ENCODE data around the gene GABRB3.

GABRB3 gene

GRCh38 chr15:26525096-26525495 is 247.8 kb downstream of the GABRB3 start:
- H3K27ac ChIP-seq (ENCODE audit: poor library complexity, severe bottlenecking), result no peak overlapping the region
- TF ChIP-seq CTCF (IDR thresholded peaks at IDR 0.05; ENCODE audit: poor library complexity, severe bottlenecking), result no peak
- no peak overlapping the region for H3K4me3 ChIP-seq (ENCODE audit: severe bottlenecking)
- H3K36me3 ChIP-seq (ENCODE audit: low read depth), result no peaks in the 10 kb centered on the region
- peaks cover 8% of the 10 kb centered on the region for H3K9me3 ChIP-seq (ENCODE audit: severe bottlenecking)
- H3K27me3 ChIP-seq (ENCODE audit: insufficient read depth, poor library complexity, severe bottlenecking), result peaks cover 18% of the 10 kb centered on the region
- peak; percentile 31; the same call in 1 of the 3 replicates for ATAC-seq (ENCODE audit: low read depth)
- DNase-seq (ENCODE audit: low spot score), result no peak
- H3K4me1 ChIP-seq (ENCODE audit: insufficient read depth, poor library complexity, severe bottlenecking), result no peaks in the 10 kb centered on the region

- no peak for TF ChIP-seq CTCF (IDR thresholded peaks at IDR 0.05; ENCODE audit: poor library complexity, severe bottlenecking)
- no peak for DNase-seq (ENCODE audit: low spot score)
- Histone ChIP-seq H3K4me1 (ENCODE audit: insufficient read depth, poor library complexity, severe bottlenecking) (no peaks in the 10 kb centered on the region), H3K9me3 (ENCODE audit: severe bottlenecking) (peaks cover 8% of the 10 kb centered on the region), H3K4me3 (ENCODE audit: severe bottlenecking) (no peak overlapping the region), H3K27ac (ENCODE audit: poor library complexity, severe bottlenecking) (no peak overlapping the region), H3K27me3 (ENCODE audit: insufficient read depth, poor library complexity, severe bottlenecking) (peaks cover 12% of the 10 kb centered on the region), H3K36me3 (ENCODE audit: low read depth) (no peaks in the 10 kb centered on the region)
- no peak for ATAC-seq (ENCODE audit: low read depth)
These were observed 251.1 kb downstream of the GABRB3 start for GRCh38 chr15:26521691-26522198.

- DNase-seq (ENCODE audit: low spot score) (no peak), ATAC-seq (ENCODE audit: low read depth) (no peak)
- Histone ChIP-seq H3K4me1 (ENCODE audit: insufficient read depth, poor library complexity, severe bottlenecking) (no peaks in the 10 kb centered on the region), H3K9me3 (ENCODE audit: severe bottlenecking) (peaks cover 8% of the 10 kb centered on the region), H3K4me3 (ENCODE audit: severe bottlenecking) (no peak overlapping the region), H3K27me3 (ENCODE audit: insufficient read depth, poor library complexity, severe bottlenecking) (peaks cover 9% of the 10 kb centered on the region), H3K36me3 (ENCODE audit: low read depth) (no peaks in the 10 kb centered on the region), H3K27ac (ENCODE audit: poor library complexity, severe bottlenecking) (no peak overlapping the region)
- TF ChIP-seq CTCF (IDR thresholded peaks at IDR 0.05; ENCODE audit: poor library complexity, severe bottlenecking), result no peak
These were observed 251.7 kb downstream of the GABRB3 start for GRCh38 chr15:26521130-26521529.

GRCh38 chr15:26518885-26519284 is 254.0 kb downstream of the GABRB3 start:
- H3K4me3 ChIP-seq (ENCODE audit: severe bottlenecking), result no peak overlapping the region
- no peaks in the 10 kb centered on the region for H3K36me3 ChIP-seq (ENCODE audit: low read depth)
- peaks cover 5% of the 10 kb centered on the region for H3K27me3 ChIP-seq (ENCODE audit: insufficient read depth, poor library complexity, severe bottlenecking)
- H3K9me3 ChIP-seq (ENCODE audit: severe bottlenecking), result peaks cover 2% of the 10 kb centered on the region
- no peak for ATAC-seq (ENCODE audit: low read depth)
- no peaks in the 10 kb centered on the region for H3K4me1 ChIP-seq (ENCODE audit: insufficient read depth, poor library complexity, severe bottlenecking)
- no peak for DNase-seq (ENCODE audit: low spot score)
- no peak overlapping the region for H3K27ac ChIP-seq (ENCODE audit: poor library complexity, severe bottlenecking)
- TF ChIP-seq CTCF (IDR thresholded peaks at IDR 0.05; ENCODE audit: poor library complexity, severe bottlenecking), result no peak

- ATAC-seq (ENCODE audit: low read depth), result no peak
- H3K4me1 ChIP-seq (ENCODE audit: insufficient read depth, poor library complexity, severe bottlenecking), result no peaks in the 10 kb centered on the region
- no peak overlapping the region for H3K27ac ChIP-seq (ENCODE audit: poor library complexity, severe bottlenecking)
- peaks cover 5% of the 10 kb centered on the region for H3K27me3 ChIP-seq (ENCODE audit: insufficient read depth, poor library complexity, severe bottlenecking)
- no peak overlapping the region for H3K4me3 ChIP-seq (ENCODE audit: severe bottlenecking)
- H3K9me3 ChIP-seq (ENCODE audit: severe bottlenecking), result peaks cover 3% of the 10 kb centered on the region
- TF ChIP-seq CTCF (IDR thresholded peaks at IDR 0.05; ENCODE audit: poor library complexity, severe bottlenecking), result no peak
- DNase-seq (ENCODE audit: low spot score), result no peak
- no peaks in the 10 kb centered on the region for H3K36me3 ChIP-seq (ENCODE audit: low read depth)
These were observed 256.5 kb downstream of the GABRB3 start for GRCh38 chr15:26516102-26516980.

Measured in RWPE2 (cell line).